GM21737 (cell line): Measurements from ENCODE around the gene STAB1.

Experiments used
- ATAC-seq: cut with Tn5 transposase; IDR thresholded peaks from one replicate; pipeline ENCODE4 v1.9.1; 2021; ENCODE audit warnings: mild to moderate bottlenecking, moderate library complexity; ENCODE audit not compliant: unreplicated experiment

STAB1 gene

GRCh38 chr3:52458770-52459545 is 36.2 kb upstream of the STAB1 start:
- ATAC-seq: no peak

- no peak for ATAC-seq
Observed at GRCh38 chr3:52461874-52462273, 33.3 kb upstream of the STAB1 start.

- ATAC-seq: no peak
Observed at GRCh38 chr3:52463416-52463815, 31.7 kb upstream of the STAB1 start.

GRCh38 chr3:52468336-52468735 is 26.8 kb upstream of the STAB1 start:
- ATAC-seq: no peak

- ATAC-seq: no peak
Observed at GRCh38 chr3:52469001-52469400, 26.1 kb upstream of the STAB1 start.

- no peak for ATAC-seq
Observed at GRCh38 chr3:52470920-52471319, 24.2 kb upstream of the STAB1 start.

- ATAC-seq: no peak
Observed at GRCh38 chr3:52471371-52472238, 23.5 kb upstream of the STAB1 start.

- ATAC-seq: no peak
Observed at GRCh38 chr3:52472239-52473000, 22.7 kb upstream of the STAB1 start.

- no peak for ATAC-seq
Observed at GRCh38 chr3:52473026-52473425, 22.1 kb upstream of the STAB1 start.

GRCh38 chr3:52477076-52477795 is 17.9 kb upstream of the STAB1 start:
- no peak for ATAC-seq

GRCh38 chr3:52477796-52478095 is 17.4 kb upstream of the STAB1 start:
- no peak for ATAC-seq

GRCh38 chr3:52479037-52479876 is 15.9 kb upstream of the STAB1 start:
- no peak for ATAC-seq

- no peak for ATAC-seq
Observed at GRCh38 chr3:52479877-52480575, 15.1 kb upstream of the STAB1 start.

GRCh38 chr3:52480768-52481715 is 14.1 kb upstream of the STAB1 start:
- no peak for ATAC-seq

- ATAC-seq: no peak
Observed at GRCh38 chr3:52481819-52482521, 13.2 kb upstream of the STAB1 start.

- ATAC-seq: no peak
Observed at GRCh38 chr3:52483081-52483480, 12.1 kb upstream of the STAB1 start.

- no peak for ATAC-seq
Observed at GRCh38 chr3:52483577-52484381, 11.4 kb upstream of the STAB1 start.
